Central memory CD8-positive, alpha-beta T cell (primary cell): Measurements from ENCODE around the gene CLCN6.
"Not testable (repeated sequence)": the region's sequence is repeated elsewhere in the genome, so short reads cannot be mapped to it uniquely, and the experiment has no call there.

Source experiments
- ATAC-seq: fragments of 150-1000 bp; cut with Tn5 transposase; replicated peaks from 2 replicates; pipeline ENCODE4 v1.10.0; 2022; ENCODE audit warnings: mild to moderate bottlenecking, moderate FRiP score, moderate number of reproducible peaks; ENCODE audit not compliant: poor library complexity, severe bottlenecking; ENCODE audit errors: extremely low read depth
- DNase-seq, 2 donors: peaks; one replicate each; pipeline ENCODE4 v3.0.0; 2021; ENCODE audit warnings: low spot score in 2 of 2
- H3K27ac Mint-ChIP-seq: one replicate; pipeline ENCODE4 v1.8.0; 2022; ENCODE audit warnings: low read depth, mild to moderate bottlenecking, moderate library complexity, mixed read lengths
- H3K27me3 Mint-ChIP-seq: one replicate; pipeline ENCODE4 v1.8.0; 2022; ENCODE audit warnings: mixed read lengths
- H3K36me3 Mint-ChIP-seq: one replicate; pipeline ENCODE4 v1.8.0; 2022; ENCODE audit warnings: mild to moderate bottlenecking, moderate library complexity, mixed read lengths; ENCODE audit not compliant: insufficient read depth
- H3K4me1 Mint-ChIP-seq: one replicate; pipeline ENCODE4 v1.8.0; 2022; ENCODE audit warnings: mixed read lengths
- H3K4me3 Mint-ChIP-seq: one replicate; pipeline ENCODE4 v1.8.0; 2022; ENCODE audit warnings: mild to moderate bottlenecking, moderate library complexity, mixed read lengths
- H3K9me3 Mint-ChIP-seq: one replicate; pipeline ENCODE4 v1.8.0; 2022; ENCODE audit warnings: mixed read lengths

Gene CLCN6

GRCh38 chr1:11794446-11795237, 11.3 kb upstream of the CLCN6 start:
- Mint-ChIP-seq H3K4me1 (peaks cover 10% of the 10 kb centered on the region), H3K4me3 (no peak overlapping the region), H3K36me3 (peaks cover 15% of the 10 kb centered on the region), H3K9me3 (no peaks in the 10 kb centered on the region), H3K27me3 (no peaks in the 10 kb centered on the region), H3K27ac (no peak overlapping the region)
- ATAC-seq: no peak
- DNase-seq: no peak

GRCh38 chr1:11795238-11795890, 10.6 kb upstream of the CLCN6 start:
- peaks cover 22% of the 10 kb centered on the region for H3K36me3 Mint-ChIP-seq
- DNase-seq (no peak), ATAC-seq (no peak)
- H3K4me1 Mint-ChIP-seq: peaks cover 10% of the 10 kb centered on the region
- no peaks in the 10 kb centered on the region for H3K9me3 Mint-ChIP-seq
- H3K27me3 Mint-ChIP-seq: no peaks in the 10 kb centered on the region
- H3K4me3 Mint-ChIP-seq: no peak overlapping the region
- peak overlapping the region; percentile 38 for H3K27ac Mint-ChIP-seq

- ATAC-seq (no peak), DNase-seq (no peak)
- H3K4me3 Mint-ChIP-seq: no peak overlapping the region
- H3K4me1 Mint-ChIP-seq: peaks cover 15% of the 10 kb centered on the region
- H3K27me3 Mint-ChIP-seq: no peaks in the 10 kb centered on the region
- no peak overlapping the region for H3K27ac Mint-ChIP-seq
- H3K36me3 Mint-ChIP-seq: peaks cover 27% of the 10 kb centered on the region
- H3K9me3 Mint-ChIP-seq: no peaks in the 10 kb centered on the region
Measured at GRCh38 chr1:11796036-11796828, 9.8 kb upstream of the CLCN6 start.

GRCh38 chr1:11797525-11798216, 8.3 kb upstream of the CLCN6 start:
- Mint-ChIP-seq H3K27me3 (no peaks in the 10 kb centered on the region), H3K36me3 (peaks cover 26% of the 10 kb centered on the region), H3K4me1 (peaks cover 17% of the 10 kb centered on the region), H3K27ac (no peak overlapping the region), H3K9me3 (no peaks in the 10 kb centered on the region), H3K4me3 (no peak overlapping the region)
- ATAC-seq (no peak), DNase-seq (no peak)

GRCh38 chr1:11799099-11799498, 6.9 kb upstream of the CLCN6 start:
- Mint-ChIP-seq H3K36me3 (peaks cover 24% of the 10 kb centered on the region), H3K9me3 (no peaks in the 10 kb centered on the region), H3K4me1 (peaks cover 31% of the 10 kb centered on the region), H3K27me3 (no peaks in the 10 kb centered on the region), H3K4me3 (no peak overlapping the region), H3K27ac (no peak overlapping the region)
- DNase-seq: no peak
- no peak for ATAC-seq

- ATAC-seq: no peak
- H3K9me3 Mint-ChIP-seq: no peaks in the 10 kb centered on the region
- no peaks in the 10 kb centered on the region for H3K27me3 Mint-ChIP-seq
- DNase-seq: no peak
- H3K36me3 Mint-ChIP-seq: peaks cover 21% of the 10 kb centered on the region
- H3K4me3 Mint-ChIP-seq: no peak overlapping the region
- H3K27ac Mint-ChIP-seq: no peak overlapping the region
- peaks cover 39% of the 10 kb centered on the region for H3K4me1 Mint-ChIP-seq
Measured at GRCh38 chr1:11799896-11800295, 6.1 kb upstream of the CLCN6 start.

GRCh38 chr1:11800391-11800755, 5.6 kb upstream of the CLCN6 start:
- Mint-ChIP-seq H3K27me3 (no peaks in the 10 kb centered on the region), H3K9me3 (no peaks in the 10 kb centered on the region), H3K36me3 (peaks cover 21% of the 10 kb centered on the region), H3K27ac (no peak overlapping the region), H3K4me3 (no peak overlapping the region), H3K4me1 (peaks cover 42% of the 10 kb centered on the region)
- no peak for ATAC-seq
- no peak for DNase-seq

GRCh38 chr1:11800756-11801433, 5.1 kb upstream of the CLCN6 start:
- no peak overlapping the region for H3K4me3 Mint-ChIP-seq
- no peak for ATAC-seq
- H3K4me1 Mint-ChIP-seq: peaks cover 44% of the 10 kb centered on the region
- peaks cover 23% of the 10 kb centered on the region for H3K36me3 Mint-ChIP-seq
- no peak overlapping the region for H3K27ac Mint-ChIP-seq
- no peak for DNase-seq
- no peaks in the 10 kb centered on the region for H3K9me3 Mint-ChIP-seq
- H3K27me3 Mint-ChIP-seq: no peaks in the 10 kb centered on the region

GRCh38 chr1:11802616-11802972, 3.4 kb upstream of the CLCN6 start:
- Mint-ChIP-seq H3K36me3 (peaks cover 29% of the 10 kb centered on the region), H3K4me1 (peaks cover 61% of the 10 kb centered on the region), H3K4me3 (peak overlapping the region; percentile 100), H3K27ac (no peak overlapping the region), H3K27me3 (no peaks in the 10 kb centered on the region), H3K9me3 (no peaks in the 10 kb centered on the region)
- DNase-seq: no peak
- ATAC-seq: no peak

GRCh38 chr1:11802973-11803885, 2.8 kb upstream of the CLCN6 start:
- H3K9me3 Mint-ChIP-seq: no peaks in the 10 kb centered on the region
- H3K36me3 Mint-ChIP-seq: peaks cover 32% of the 10 kb centered on the region
- ATAC-seq (peak; percentile 35), DNase-seq (peak; percentile 42 to 66)
- no peaks in the 10 kb centered on the region for H3K27me3 Mint-ChIP-seq
- H3K27ac Mint-ChIP-seq: peak overlapping the region; percentile 70
- H3K4me3 Mint-ChIP-seq: peak overlapping the region; percentile 100
- H3K4me1 Mint-ChIP-seq: peaks cover 66% of the 10 kb centered on the region

- ATAC-seq, H3K27me3 Mint-ChIP-seq, DNase-seq, H3K9me3 Mint-ChIP-seq: not testable (repeated sequence)
- peaks cover 68% of the 10 kb centered on the region for H3K4me1 Mint-ChIP-seq
- peaks cover 30% of the 10 kb centered on the region for H3K36me3 Mint-ChIP-seq
- H3K4me3 Mint-ChIP-seq: peak overlapping the region; percentile 100
- peak overlapping the region; percentile 99 for H3K27ac Mint-ChIP-seq
Measured at GRCh38 chr1:11803924-11804665, 1.9 kb upstream of the CLCN6 start.
